GM10266 (cell line): ENCODE results near the gene BARHL1.

Source experiments
- DNase-seq: peaks from one replicate; pipeline ENCODE4 v3.0.0; 2012; ENCODE audit errors: extremely low spot score
- TF ChIP-seq, protein P1 (sequence below): IDR thresholded peaks from 2 replicates; pipeline ENCODE4 v1.5.1; 2012; ENCODE audit warnings: mild to moderate bottlenecking, low read depth; ENCODE audit not compliant: control insufficient read depth, insufficient read depth; ENCODE audit errors: missing control alignments

Gene BARHL1

DNA sequence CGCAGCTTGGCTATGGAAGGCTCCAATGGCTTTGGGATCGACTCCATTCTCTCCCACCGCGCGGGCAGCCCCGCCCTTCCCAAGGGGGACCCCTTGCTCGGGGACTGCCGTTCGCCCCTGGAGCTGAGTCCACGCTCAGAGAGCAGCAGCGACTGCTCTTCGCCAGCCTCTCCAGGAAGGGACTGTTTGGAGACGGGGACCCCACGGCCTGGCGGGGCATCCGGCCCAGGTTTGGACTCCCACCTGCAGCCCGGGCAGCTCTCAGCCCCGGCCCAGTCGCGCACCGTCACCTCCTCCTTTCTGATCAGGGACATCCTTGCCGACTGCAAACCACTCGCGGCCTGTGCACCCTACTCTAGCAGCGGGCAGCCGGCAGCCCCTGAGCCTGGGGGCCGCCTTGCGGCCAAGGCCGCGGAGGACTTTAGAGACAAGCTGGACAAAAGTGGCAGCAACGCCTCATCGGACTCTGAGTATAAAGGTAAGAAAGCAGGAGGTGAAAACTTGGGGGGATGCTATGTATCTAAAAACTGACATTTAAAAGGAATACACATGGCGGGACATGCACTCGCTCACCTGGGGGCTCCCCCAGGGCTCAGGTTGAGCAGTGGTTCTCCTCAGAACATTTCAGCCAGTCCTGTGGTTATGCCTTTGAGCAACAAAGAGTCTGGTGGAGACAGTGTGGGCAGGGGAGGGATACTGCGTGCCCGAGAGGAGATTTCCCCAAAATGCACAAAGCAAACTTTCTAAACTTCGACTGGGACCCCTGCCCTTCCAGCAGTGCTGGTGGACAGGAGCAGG lies 579 bp downstream of the BARHL1 start:
- TF ChIP-seq, protein P1, sequence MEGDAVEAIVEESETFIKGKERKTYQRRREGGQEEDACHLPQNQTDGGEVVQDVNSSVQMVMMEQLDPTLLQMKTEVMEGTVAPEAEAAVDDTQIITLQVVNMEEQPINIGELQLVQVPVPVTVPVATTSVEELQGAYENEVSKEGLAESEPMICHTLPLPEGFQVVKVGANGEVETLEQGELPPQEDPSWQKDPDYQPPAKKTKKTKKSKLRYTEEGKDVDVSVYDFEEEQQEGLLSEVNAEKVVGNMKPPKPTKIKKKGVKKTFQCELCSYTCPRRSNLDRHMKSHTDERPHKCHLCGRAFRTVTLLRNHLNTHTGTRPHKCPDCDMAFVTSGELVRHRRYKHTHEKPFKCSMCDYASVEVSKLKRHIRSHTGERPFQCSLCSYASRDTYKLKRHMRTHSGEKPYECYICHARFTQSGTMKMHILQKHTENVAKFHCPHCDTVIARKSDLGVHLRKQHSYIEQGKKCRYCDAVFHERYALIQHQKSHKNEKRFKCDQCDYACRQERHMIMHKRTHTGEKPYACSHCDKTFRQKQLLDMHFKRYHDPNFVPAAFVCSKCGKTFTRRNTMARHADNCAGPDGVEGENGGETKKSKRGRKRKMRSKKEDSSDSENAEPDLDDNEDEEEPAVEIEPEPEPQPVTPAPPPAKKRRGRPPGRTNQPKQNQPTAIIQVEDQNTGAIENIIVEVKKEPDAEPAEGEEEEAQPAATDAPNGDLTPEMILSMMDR: no peak
- DNase-seq: no peak

- DNase-seq: no peak
- TF ChIP-seq, protein P1: no peak
Measured at GRCh38 chr9:132583584-132584304, 1.3 kb downstream of the BARHL1 start.

DNA sequence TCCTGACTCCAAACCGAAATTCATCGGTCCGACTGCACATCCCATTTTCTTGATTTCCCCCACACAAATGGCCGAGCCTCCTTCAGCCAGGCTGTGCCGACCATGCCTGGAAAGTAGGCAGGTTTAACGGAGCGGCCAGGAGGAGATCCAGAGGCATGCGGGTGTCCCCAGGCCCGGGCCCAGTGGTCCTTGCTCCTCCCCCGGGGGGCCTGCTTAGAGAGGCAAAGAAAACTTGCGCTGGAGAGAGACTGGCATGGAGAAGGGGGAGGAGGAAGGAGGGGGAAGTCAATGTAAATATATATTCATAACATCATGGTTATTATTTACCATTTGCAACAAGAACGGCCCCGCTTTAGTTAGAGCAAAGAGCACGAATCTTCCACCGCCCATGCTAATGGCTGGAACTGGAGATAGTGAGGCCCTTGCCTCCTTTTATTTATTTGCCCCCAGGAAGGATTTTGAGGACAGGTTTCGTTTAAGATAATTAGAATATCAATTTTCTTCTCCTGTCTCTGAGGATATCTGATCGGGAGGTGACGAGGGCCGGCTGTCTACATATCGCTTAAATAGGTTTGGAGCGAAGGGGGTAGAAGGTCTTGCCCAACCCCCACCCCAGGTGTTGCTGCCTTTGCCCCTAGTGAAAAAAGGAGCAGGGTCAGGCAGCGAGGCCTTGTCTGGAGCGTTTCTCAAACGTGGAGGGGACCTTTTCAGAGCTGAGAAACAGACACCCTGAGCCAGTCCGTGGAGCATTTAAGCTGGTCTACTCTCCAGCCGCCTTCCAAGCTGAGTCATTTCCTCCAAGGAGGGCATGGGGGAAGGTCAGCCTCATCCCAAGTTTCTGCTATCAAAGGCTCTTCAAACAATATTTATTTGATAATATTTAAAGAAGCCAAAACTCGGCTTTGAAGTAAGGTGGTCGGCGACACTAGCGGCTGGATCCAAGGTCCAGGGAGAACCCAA lies 2.5 kb downstream of the BARHL1 start:
- DNase-seq: no peak
- TF ChIP-seq, protein P1: no peak

DNA sequence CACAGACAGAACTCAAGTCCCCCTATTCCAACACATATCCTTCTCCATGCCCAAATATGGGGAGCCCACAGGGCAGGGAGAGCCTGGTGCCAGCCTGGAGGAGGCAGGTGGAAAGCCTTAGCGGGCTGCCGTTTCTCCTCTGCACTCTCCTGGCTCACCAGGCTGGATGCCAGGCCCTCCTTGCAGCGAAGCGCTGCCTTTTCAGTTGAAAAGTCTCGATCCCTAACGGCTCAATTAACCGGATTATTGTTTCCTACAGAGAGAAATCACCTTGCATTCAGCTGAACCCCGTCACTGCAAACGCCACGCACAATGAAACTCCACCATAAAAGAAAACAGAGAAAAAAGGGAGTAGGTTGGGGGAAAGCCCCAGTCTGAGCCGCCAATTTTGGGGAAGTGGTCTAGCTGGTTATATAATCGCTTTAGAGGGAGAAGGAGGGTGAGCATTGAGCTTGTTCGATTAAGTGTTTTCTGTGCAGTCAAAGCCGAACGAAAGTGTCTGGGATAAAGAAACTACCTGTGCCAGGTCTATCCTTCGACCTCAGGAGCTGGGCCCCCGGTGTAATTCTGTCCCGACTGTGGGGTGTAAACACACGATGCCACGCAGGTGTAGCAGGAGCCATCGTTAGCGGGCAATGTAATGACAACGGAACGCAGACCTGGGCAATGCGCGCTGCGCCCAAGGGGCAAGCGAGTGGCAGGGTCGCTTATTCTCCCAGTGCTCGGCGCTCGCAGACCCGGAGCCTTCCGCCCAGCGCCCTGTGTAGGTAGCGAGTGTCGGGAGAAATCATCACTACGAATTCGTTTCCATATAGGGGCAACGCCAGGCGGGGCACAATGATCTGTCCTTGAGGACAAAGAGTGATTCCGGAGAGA lies 3.8 kb downstream of the BARHL1 start:
- TF ChIP-seq, protein P1: no peak
- DNase-seq: no peak

- no peak for DNase-seq
- TF ChIP-seq, protein P1: no peak
Measured at GRCh38 chr9:132586830-132587591, 4.6 kb downstream of the BARHL1 start.

GRCh38 chr9:132587592-132587955 lies 5.2 kb downstream of the BARHL1 start:
- TF ChIP-seq, protein P1: no peak
- no peak for DNase-seq
